Kidney glomerular epithelial cell (primary cell): ENCODE results near the gene AXIN2.

Experiments used
- DNase-seq: peaks from one replicate; lab custom pipeline; 2025; lab: John Stamatoyannopoulos, UW

AXIN2 gene, protein sequence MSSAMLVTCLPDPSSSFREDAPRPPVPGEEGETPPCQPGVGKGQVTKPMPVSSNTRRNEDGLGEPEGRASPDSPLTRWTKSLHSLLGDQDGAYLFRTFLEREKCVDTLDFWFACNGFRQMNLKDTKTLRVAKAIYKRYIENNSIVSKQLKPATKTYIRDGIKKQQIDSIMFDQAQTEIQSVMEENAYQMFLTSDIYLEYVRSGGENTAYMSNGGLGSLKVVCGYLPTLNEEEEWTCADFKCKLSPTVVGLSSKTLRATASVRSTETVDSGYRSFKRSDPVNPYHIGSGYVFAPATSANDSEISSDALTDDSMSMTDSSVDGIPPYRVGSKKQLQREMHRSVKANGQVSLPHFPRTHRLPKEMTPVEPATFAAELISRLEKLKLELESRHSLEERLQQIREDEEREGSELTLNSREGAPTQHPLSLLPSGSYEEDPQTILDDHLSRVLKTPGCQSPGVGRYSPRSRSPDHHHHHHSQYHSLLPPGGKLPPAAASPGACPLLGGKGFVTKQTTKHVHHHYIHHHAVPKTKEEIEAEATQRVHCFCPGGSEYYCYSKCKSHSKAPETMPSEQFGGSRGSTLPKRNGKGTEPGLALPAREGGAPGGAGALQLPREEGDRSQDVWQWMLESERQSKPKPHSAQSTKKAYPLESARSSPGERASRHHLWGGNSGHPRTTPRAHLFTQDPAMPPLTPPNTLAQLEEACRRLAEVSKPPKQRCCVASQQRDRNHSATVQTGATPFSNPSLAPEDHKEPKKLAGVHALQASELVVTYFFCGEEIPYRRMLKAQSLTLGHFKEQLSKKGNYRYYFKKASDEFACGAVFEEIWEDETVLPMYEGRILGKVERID

GRCh38 chr17:65561452-65562205 lies at the start of gene AXIN2:
Gene AXIN2 (minus strand): TSS chr17:65561648. CDS start chr17:65558620, 3,028 bp downstream.
- DNase-seq, result peak; percentile 82

DNA sequence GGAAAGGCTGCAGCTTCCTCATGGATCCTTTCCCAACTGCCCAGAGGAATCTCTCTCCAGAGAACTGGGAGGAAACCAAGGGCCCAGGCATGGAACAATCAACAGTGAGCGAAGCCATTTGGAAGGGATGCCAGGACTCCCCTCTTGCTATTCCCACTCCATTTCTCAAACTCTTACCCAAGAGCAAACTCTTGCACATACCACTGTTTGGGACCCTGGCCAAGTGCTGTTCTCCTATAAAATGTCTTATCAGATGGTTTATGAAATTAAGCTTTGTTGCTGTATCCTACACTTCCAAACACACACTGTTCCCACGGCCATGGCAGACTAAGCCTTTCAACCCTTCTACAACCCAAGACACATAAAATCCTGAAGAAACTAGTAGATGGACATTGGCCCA lies 48.3 kb upstream of the AXIN2 start:
- DNase-seq, result no peak

DNA sequence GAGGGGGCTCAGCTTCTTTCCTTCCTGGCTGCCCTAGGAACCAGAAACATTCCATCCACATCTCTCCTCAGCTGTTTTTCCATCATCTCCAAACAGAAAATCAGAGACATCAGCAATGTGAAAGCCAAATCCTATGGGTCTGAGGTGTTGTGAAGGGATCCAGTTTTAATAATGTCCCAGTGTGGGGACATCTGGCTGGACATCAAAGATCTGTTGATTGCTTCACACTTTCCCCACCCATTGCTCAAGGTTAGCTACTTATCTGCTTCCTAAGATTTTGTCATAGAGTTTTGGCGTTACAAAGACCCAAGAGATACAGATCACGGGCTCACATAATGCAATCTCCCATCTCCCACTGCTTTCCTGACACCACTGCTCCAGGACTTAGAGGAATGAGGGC lies 47.8 kb upstream of the AXIN2 start:
- DNase-seq, result no peak

DNA sequence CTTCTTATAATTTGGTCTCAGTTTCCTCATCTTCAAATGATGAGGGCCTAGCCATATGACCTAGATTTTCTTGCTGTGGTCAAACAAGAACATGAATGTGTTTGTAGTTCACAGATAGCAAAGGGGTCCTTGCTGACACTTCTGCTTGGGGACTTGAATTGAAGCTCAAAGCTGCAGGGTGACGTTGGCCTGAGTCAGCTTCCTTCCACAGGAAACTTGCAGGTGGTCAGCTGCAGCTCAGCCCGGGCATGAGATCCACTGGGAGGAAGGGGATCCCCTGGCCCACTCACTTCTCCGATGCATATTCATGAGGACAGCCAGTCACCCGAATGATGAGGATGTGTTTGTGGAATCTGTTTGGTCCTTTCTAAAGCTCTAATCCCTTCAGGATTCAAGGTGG lies 42.6 kb upstream of the AXIN2 start:
- no peak for DNase-seq

GRCh38 chr17:65601881-65602280 lies 40.4 kb upstream of the AXIN2 start:
- DNase-seq, result no peak

GRCh38 chr17:65601145-65601544 lies 39.7 kb upstream of the AXIN2 start:
- DNase-seq, result no peak

DNA sequence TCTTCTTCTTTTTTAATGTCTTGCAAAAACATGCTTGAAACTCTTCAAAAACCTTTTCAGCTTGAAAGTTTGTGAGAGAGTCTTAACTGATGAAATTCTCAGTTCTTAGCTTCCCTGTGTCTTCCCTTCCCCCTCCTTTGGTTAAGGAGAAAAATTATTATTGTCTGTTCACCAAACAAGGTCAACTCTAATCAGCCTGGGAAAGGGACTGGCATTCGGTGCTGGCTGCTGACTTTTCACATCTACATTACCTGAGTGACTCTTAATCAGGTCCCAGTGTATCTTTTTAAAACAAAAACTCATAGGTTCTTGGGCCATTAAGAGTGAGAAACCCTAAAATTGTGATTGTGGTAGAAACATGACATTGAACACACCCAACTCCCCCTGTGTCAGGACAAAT lies 39.1 kb upstream of the AXIN2 start:
- no peak for DNase-seq

DNA sequence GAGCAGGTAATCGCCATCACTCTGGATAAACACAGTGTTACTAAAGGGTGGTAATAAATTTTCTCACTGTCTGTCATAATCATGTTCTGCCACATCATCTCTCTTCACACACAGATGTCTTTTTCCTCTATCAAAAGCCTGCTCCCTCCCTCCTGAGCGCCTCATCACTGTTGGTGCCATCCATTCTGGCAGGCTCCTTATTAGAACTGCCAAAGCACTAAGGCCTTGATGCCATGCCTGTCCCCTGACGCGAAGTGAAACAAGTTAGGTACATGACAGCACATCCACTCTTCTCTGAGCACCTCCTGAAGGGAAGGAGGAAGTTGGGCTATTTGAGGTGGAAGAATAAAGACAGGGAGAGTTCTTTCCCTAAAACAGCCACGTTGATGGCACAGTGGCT lies 38.2 kb upstream of the AXIN2 start:
- no peak for DNase-seq

DNA sequence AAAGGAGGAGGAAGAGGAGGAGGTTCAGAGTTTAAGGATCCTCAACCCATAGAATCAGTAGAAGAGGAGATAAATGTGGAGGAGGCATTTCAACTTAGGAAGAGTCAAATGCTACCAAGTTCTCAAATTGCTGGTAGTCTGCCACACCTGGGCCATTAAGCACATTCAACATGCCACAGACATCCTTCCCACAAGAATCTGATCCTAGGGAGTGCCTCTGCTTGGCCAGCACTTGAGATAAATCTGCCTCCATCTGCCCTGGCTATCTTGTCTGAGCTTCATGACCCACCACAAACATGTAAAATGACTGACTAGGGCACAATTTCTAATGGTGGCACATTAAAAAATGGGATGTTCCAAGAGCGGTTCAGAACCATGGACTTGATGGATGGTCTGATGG lies 37.3 kb upstream of the AXIN2 start:
- no peak for DNase-seq

DNA sequence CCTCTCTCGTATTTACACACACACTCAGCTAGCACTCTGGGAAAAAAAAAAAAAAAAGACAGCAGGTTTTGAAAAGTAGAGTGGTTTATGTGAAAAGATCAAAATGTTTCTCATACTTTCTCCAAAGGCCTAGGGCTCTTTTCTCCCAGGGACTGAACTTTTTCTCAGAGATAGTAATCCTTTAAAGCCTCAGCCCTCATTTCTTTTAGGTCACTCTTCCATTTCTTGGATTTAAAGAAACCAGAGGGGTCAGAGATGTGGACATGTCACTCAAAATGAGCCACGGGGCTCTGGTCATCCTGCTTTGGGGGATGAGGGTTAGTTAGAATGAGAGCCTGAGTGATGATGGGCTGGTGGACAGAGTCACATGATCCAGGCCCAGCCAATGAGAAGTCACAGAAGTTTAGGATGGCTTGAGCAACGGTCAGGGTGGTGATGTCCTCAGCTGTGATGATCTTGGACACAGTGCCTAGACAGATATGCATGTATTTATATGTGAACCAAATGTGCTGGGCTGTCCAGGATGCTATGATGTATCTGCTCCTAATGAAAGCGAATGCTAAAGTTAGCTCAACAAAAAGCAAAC lies 33.7 kb upstream of the AXIN2 start:
- no peak for DNase-seq

- DNase-seq, result no peak
These were observed 32.7 kb upstream of the AXIN2 start for GRCh38 chr17:65593855-65594845.

DNA sequence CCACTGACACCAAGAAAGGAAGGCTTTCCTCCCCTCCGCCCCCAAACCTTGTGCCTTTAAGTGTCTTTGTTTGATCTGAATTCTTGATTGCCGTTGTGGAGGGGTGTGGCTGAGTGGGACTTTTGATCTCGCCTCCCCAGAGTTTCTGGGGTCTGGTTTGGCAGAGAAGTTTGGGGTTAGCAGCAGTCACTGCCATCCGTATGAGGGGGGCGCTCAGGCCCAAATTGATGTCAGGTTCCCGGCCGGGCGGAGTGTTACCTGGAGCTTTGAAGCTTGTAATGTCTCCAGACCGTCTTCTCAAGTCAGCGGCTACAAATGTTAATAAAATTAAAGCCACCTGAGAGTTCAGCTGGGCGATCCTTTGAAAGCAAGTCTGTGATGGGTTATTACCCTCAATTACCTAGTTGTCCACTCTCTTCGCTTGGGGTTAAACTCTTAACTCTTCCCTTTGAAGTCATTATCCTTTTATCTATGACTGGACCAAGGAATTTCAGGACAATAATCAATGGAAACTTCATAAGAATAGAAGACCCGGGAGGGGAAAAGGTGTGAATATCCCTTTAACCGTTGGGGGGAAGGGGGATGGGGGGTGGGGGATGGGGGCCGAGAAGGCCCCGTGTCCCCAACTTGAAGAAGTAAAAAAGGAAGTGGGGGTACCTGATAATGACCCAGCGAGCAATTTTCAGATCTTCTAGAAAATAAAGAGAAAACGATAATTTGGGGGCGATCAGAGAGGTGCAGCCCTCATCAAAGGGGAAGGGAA lies 31.8 kb upstream of the AXIN2 start:
- no peak for DNase-seq

GRCh38 chr17:65592125-65592965 lies 30.9 kb upstream of the AXIN2 start:
- DNase-seq, result no peak

DNA sequence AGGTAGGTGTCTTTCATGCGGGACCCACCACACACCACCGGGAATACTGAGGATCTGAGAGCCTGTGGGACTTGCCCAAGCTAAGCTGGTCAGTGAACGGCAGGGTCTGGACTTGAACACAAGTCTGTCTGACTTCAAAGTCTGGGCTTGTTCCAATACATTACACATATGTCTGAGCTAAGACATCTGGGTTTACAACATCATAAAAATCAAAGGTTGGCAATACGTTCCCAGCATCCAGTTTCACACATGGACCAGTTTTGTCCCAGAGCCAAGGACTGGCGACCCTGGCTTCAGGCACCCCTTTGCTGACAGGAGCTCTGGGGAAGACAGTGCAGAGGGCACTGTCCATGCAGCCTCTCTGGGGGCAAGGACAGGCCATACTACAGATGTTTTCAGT lies 27.9 kb upstream of the AXIN2 start:
- DNase-seq, result no peak

DNA sequence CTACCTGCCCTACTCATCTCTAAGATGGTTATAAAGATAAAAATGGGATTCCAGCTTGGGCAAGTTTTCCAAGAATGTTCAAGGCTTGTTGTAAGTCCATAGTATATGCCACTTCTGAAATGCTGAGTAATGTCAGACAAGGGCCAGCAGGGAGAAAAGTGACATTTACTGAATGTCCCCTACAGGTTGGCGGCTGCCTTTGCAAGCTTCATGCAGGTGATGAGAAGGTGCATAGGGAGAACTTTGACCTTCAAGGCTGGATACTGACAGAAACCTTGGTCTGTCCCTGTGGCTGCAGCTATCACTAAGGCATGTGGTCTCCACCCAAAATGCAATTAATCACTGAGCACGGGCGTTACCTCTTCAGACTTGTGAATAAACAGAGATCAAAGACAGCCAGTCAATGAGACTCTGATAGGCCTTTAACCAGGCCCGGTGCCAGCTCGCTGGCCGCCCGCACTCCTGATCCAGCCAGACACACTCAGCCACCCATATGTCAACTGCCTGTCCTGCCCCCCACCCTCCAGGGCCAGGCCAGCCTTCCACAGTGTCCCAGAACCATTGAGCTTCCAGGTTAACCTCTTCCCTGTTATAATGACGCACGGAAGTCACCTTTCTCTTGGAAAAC lies 26.8 kb upstream of the AXIN2 start:
- DNase-seq, result no peak

DNA sequence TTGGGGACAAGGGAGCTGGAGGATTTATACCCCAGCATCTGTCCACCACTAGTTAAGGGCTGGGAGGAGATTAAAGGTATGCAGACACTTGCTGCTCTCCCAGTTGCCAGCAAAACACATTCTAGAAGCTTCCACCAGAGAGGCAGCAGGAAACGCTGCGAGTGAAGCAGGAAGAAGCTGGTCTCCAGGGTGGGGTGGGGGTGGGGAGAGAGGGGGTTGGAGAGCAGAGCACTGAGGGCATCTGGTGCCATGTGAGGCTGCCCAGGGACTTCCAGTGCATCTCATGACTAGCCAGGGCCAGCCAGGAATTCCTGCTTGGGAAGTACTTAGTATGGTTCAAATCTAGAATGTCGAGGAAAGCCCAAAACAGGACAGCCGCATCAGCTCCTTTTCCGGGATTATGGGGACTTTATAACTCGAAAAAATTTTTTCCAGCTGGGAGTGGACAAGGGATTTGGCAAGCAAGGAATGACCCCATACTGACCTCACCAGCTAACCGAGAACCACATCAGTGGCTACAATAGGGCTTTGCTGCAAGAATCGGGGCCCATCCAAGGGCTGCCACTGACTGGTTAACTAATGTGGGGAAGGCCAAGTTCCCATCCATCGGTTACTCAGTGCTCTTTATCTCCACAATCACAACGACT lies 26.2 kb upstream of the AXIN2 start:
- no peak for DNase-seq

- no peak for DNase-seq
These were observed 25.5 kb upstream of the AXIN2 start for GRCh38 chr17:65586899-65587298.
